CD4-positive, alpha-beta T cell (primary cell): ENCODE measurements around the gene ASIC4. TPM values are rescaled to one million over a fixed set of nuclear protein-coding genes. Genes with fewer than 3 reads are reported as not detected.

ENCODE experiments used
- ATAC-seq: fragments of 200-7000 bp; cut with Tn5 transposase; one replicate; pipeline ENCODE4 v1.10.0; 2022; ENCODE audit warnings: mild to moderate bottlenecking; ENCODE audit not compliant: poor library complexity
- CTCF ChIA-PET: fragments of 350-600 bp; sonication (Branson Sonifier 250); formaldehyde crosslinking; loops from one replicate; lab custom pipeline; 2021; ENCODE audit warnings: antibody characterized with exemption, inconsistent platforms; lab: Charles Lee
- POLR2A ChIA-PET: fragments of 350-600 bp; sonication (Branson Sonifier 250); formaldehyde crosslinking; loops from one replicate; lab custom pipeline; 2021; ENCODE audit warnings: antibody characterized with exemption, inconsistent platforms; lab: Charles Lee
- DNase-seq, 14 experiments: peaks; one replicate each; pipeline ENCODE4 v3.0.0-alpha.2; 2013 to 2020; ENCODE audit warnings: mixed read lengths in 2 of 14
- H3K27ac ChIP-seq, 2 donors: one replicate each; pipeline versions ENCODE4 v1.5.1 to v1.7.0; 2013; ENCODE audit warnings: low read length in 2 of 2, low read depth in 1 of 2, mild to moderate bottlenecking in 1 of 2
- H3K27me3 ChIP-seq, 2 experiments: 1 replicate in 1 of 2; 2 replicates in 1 of 2; pipeline versions ENCODE4 v1.6.1 to v1.7.0; 2013; ENCODE audit warnings: low read length in 2 of 2, control low read depth in 1 of 2, mild to moderate bottlenecking in 1 of 2, moderate library complexity in 1 of 2; ENCODE audit not compliant: insufficient read depth in 2 of 2, control insufficient read depth in 1 of 2
- H3K36me3 ChIP-seq: one replicate; pipeline ENCODE4 v1.6.1; 2013; ENCODE audit warnings: low read length, control low read depth; ENCODE audit not compliant: insufficient read depth
- H3K4me1 ChIP-seq: one replicate; pipeline ENCODE4 v1.6.1; 2013; ENCODE audit warnings: low read length, control low read depth; ENCODE audit not compliant: insufficient read depth
- H3K4me3 ChIP-seq: one replicate; pipeline ENCODE4 v1.5.1; 2013; ENCODE audit warnings: mild to moderate bottlenecking, low read length, moderate library complexity
- H3K9me3 ChIP-seq, 2 experiments: 1 replicate in 1 of 2; 2 replicates in 1 of 2; pipeline versions ENCODE4 v1.6.1 to v1.7.0; 2013; ENCODE audit warnings: low read length in 2 of 2, mild to moderate bottlenecking in 2 of 2, control low read depth in 1 of 2, moderate library complexity in 1 of 2; ENCODE audit not compliant: control insufficient read depth in 1 of 2, insufficient read depth in 1 of 2
- H3K27ac Mint-ChIP-seq: one replicate; pipeline ENCODE4 v1.8.0; 2020; ENCODE audit warnings: mixed read lengths
- H3K27me3 Mint-ChIP-seq: one replicate; pipeline ENCODE4 v1.8.0; 2021; ENCODE audit warnings: mixed read lengths
- H3K36me3 Mint-ChIP-seq: one replicate; pipeline ENCODE4 v1.8.0; 2021; ENCODE audit warnings: low read depth, mixed read lengths
- H3K4me1 Mint-ChIP-seq: one replicate; pipeline ENCODE4 v1.8.0; 2021; ENCODE audit warnings: low read depth, mixed read lengths
- H3K4me3 Mint-ChIP-seq: one replicate; pipeline ENCODE4 v1.8.0; 2020; ENCODE audit warnings: mild to moderate bottlenecking, mixed read lengths
- H3K9me3 Mint-ChIP-seq: one replicate; pipeline ENCODE4 v1.8.0; 2020; ENCODE audit warnings: mixed read lengths
- intact Hi-C, 2 experiments: fragments of 100-400 bp; cut with DNase I in 1 of 2; cut with micrococcal nuclease in 1 of 2; formaldehyde crosslinking; loops; one replicate each; pipeline versions ENCODE4 v1.15.1 to v1.9.0; 2023 to 2025; cut with DNase I, micrococcal nuclease
- total RNA-seq, 174 experiments: library from RNA in 2 of 174; stranded (reverse) in 2 of 174; gene quantifications; one replicate each; pipeline ENCODE4 v1.2.3 and lab custom pipeline; 2021 to 2026
- TF ChIP-seq, protein P1 (sequence below): fragments of 200-600 bp; IDR thresholded peaks from one replicate; pipeline ENCODE4 v1.8.0; 2022; ENCODE audit warnings: antibody characterized with exemption, mild to moderate bottlenecking

Gene ASIC4
- total RNA-seq, 2 experiments from 2014 or later = 0.08 to 0.17 TPM

- TF ChIP-seq, protein P1, sequence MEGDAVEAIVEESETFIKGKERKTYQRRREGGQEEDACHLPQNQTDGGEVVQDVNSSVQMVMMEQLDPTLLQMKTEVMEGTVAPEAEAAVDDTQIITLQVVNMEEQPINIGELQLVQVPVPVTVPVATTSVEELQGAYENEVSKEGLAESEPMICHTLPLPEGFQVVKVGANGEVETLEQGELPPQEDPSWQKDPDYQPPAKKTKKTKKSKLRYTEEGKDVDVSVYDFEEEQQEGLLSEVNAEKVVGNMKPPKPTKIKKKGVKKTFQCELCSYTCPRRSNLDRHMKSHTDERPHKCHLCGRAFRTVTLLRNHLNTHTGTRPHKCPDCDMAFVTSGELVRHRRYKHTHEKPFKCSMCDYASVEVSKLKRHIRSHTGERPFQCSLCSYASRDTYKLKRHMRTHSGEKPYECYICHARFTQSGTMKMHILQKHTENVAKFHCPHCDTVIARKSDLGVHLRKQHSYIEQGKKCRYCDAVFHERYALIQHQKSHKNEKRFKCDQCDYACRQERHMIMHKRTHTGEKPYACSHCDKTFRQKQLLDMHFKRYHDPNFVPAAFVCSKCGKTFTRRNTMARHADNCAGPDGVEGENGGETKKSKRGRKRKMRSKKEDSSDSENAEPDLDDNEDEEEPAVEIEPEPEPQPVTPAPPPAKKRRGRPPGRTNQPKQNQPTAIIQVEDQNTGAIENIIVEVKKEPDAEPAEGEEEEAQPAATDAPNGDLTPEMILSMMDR = no peak
- H3K9me3 Mint-ChIP-seq = no peaks in the 10 kb centered on the region
Observed at GRCh38 chr2:219573166-219573565, 58.9 kb downstream of the ASIC4 start.

DNA sequence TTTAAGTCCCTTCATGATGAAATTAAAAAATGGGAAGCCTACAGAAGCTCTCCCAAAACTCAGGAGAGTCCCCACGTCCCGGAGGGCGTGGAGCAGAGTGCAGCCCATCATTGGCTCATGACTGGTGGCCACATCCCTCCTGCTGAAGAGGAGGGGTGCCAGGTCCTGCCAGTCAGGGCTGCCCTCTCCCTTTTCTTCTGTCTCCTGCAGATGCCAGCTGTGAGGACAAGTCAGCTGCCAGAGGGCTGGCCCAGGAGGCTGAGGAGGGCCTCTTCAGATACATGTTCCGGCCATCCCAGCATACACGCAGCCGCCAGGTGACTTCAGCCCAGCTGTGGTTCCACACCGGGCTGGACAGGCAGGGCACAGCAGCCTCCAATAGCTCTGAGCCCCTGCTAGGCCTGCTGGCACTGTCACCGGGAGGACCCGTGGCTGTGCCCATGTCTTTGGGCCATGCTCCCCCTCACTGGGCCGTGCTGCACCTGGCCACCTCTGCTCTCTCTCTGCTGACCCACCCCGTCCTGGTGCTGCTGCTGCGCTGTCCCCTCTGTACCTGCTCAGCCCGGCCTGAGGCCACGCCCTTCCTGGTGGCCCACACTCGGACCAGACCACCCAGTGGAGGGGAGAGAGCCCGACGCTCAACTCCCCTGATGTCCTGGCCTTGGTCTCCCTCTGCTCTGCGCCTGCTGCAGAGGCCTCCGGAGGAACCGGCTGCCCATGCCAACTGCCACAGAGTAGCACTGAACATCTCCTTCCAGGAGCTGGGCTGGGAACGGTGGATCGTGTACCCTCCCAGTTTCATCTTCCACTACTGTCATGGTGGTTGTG, 60.4 kb downstream of the ASIC4 start:
- Histone ChIP-seq H3K4me1 (peaks cover 8% of the 10 kb centered on the region), H3K27ac (no peak overlapping the region), H3K36me3 (no peaks in the 10 kb centered on the region), H3K9me3 (peaks cover 0 to 4% of the 10 kb centered on the region in 2 experiments), H3K4me3 (no peak overlapping the region), H3K27me3 (peaks cover 29 to 32% of the 10 kb centered on the region in 2 experiments)
- H3K4me1 Mint-ChIP-seq = no peaks in the 10 kb centered on the region
- ChIA-PET POLR2A (no interaction called here), CTCF (no interaction called here)
- H3K36me3 Mint-ChIP-seq = no peaks in the 10 kb centered on the region
- no peak for DNase-seq
- H3K27me3 Mint-ChIP-seq = peaks cover 52% of the 10 kb centered on the region
- intact Hi-C loops = no loop called here
- no peak overlapping the region for H3K4me3 Mint-ChIP-seq
- no peak for ATAC-seq
- H3K27ac Mint-ChIP-seq = no peak overlapping the region
- TF ChIP-seq, protein P1 = no peak
- H3K9me3 Mint-ChIP-seq = no peaks in the 10 kb centered on the region

More at GRCh38 chr2:219573166-219573565, 58.9 kb downstream of the ASIC4 start:
- Mint-ChIP-seq H3K27me3 (peaks cover 58% of the 10 kb centered on the region), H3K36me3 (no peaks in the 10 kb centered on the region), H3K4me1 (no peaks in the 10 kb centered on the region), H3K27ac (no peak overlapping the region), H3K4me3 (peak overlapping the region; percentile 17)
- no peak overlapping the region for H3K27ac ChIP-seq
- peaks cover 8% of the 10 kb centered on the region for H3K4me1 ChIP-seq
- CTCF ChIA-PET = no interaction called here
- H3K27me3 ChIP-seq = peaks cover 36 to 41% of the 10 kb centered on the region in 2 experiments
- no peak overlapping the region for H3K4me3 ChIP-seq
- DNase-seq = no peak
- no peak for ATAC-seq
- intact Hi-C loops = no loop called here
- peaks cover 0 to 4% of the 10 kb centered on the region in 2 experiments for H3K9me3 ChIP-seq
- no peaks in the 10 kb centered on the region for H3K36me3 ChIP-seq
- POLR2A ChIA-PET = no interaction called here

- Histone ChIP-seq H3K4me3 (no peak overlapping the region), H3K9me3 (no peaks in the 10 kb centered on the region), H3K27me3 (peaks cover 21 to 25% of the 10 kb centered on the region in 2 experiments), H3K36me3 (no peaks in the 10 kb centered on the region), H3K27ac (no peak overlapping the region), H3K4me1 (peaks cover 6% of the 10 kb centered on the region)
- no peak overlapping the region for H3K27ac Mint-ChIP-seq
- ChIA-PET CTCF (no interaction called here), POLR2A (no interaction called here)
- peak overlapping the region; percentile 23 for H3K4me3 Mint-ChIP-seq
- no peaks in the 10 kb centered on the region for H3K9me3 Mint-ChIP-seq
- H3K36me3 Mint-ChIP-seq = no peaks in the 10 kb centered on the region
- ATAC-seq (no peak), DNase-seq (no peak)
- H3K27me3 Mint-ChIP-seq = peaks cover 48% of the 10 kb centered on the region
- intact Hi-C loops = no loop called here
- H3K4me1 Mint-ChIP-seq = no peaks in the 10 kb centered on the region
- TF ChIP-seq, protein P1 = no peak
Observed at GRCh38 chr2:219575566-219576504, 61.6 kb downstream of the ASIC4 start.
